HG03025 (cell line): ENCODE measurements around the gene BPIFB3.

Experiments used
- ATAC-seq: cut with Tn5 transposase; IDR thresholded peaks from one replicate; pipeline ENCODE4 v1.9.1; 2021; ENCODE audit warnings: mild to moderate bottlenecking, moderate library complexity; ENCODE audit not compliant: unreplicated experiment, low FRiP score

BPIFB3 gene

DNA sequence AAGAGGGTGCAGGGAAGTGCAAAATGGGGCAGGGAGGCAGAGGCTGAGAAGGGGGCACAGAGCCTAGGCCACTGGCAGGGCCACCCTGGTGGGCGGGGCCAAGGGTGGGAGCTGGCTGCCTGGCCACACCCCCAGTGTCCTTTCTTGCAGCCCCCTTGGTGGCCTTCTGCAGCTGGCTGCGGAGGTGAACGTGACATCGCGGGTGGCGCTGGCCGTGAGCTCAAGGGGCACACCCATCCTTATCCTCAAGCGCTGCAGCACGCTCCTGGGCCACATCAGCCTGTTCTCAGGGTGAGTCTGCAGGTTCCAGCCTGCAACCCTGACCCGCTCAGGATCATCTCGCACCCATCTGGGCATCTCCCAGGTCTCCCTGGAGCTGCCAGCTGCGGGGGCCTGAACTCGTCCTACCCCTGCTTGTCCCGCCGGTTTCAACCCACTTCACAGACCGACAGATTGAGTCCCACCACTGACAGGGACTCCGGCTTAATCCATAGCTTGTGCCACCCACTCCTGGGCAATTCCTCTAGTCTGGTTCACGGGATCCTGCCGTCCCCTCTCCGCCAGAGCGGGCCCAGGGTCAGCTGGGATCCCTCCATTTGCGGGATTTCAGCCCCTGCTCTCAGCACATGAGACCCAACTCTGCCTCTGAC, 6.2 kb downstream of the BPIFB3 start:
- ATAC-seq, result no peak

GRCh38 chr20:33061658-33062028, 7.9 kb downstream of the BPIFB3 start:
- ATAC-seq, result no peak

DNA sequence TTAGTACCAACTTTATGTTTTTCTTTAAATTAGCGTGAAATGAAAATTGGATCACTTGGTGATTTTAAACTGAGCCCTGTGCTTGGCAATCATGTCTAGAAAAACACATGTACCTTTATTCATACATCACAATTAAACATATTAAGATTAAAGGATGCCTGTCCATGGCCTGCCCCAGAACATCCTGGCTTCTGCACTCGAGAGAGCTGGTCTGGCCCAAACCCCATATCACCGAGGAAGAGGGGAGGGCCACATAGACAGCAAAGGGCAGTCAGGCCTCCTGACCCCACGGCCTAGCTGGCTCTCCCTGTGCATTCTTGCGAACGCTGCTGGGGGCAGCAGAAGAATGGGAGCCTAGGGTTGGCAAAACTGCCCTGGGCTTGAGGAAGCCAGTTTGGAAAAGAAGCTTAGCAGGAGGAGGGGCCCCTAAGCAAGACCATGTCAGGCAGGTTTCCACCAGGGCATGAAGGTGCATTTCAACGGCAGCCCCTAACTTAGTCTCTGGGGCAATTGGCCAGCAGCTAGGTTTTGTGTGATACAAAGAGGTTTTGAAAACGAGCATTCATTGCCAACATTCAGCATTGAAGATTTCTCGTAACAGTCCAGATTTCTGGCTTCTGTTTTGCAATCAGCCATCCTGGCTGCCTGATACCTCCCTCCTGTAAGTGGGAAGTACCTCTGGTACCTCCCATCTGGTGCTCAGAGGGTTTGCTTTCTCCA, 8.6 kb downstream of the BPIFB3 start:
- no peak for ATAC-seq

DNA sequence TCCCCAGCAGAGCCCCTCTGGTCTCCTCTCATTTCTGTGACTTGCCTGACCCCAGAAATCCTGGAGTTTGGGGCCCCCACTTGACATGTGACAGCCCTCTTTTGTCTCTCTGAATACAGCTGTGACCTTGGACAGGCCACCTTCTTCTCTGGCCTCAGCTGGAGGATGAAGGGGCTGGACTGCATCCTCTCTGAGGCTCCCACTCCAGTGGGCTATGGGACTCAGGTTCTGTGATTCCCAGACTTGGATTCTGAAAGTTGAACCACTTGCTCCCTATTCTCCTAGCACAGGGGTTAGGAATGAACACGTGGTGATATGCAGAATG, 9.1 kb downstream of the BPIFB3 start:
- no peak for ATAC-seq

- no peak for ATAC-seq
Observed at GRCh38 chr20:33063271-33063670, 9.6 kb downstream of the BPIFB3 start.

GRCh38 chr20:33064572-33065287, 11.0 kb downstream of the BPIFB3 start:
- no peak for ATAC-seq

- no peak for ATAC-seq
Observed at GRCh38 chr20:33065785-33066184, 12.1 kb downstream of the BPIFB3 start.

GRCh38 chr20:33067806-33068205, 14.1 kb downstream of the BPIFB3 start:
- no peak for ATAC-seq

DNA sequence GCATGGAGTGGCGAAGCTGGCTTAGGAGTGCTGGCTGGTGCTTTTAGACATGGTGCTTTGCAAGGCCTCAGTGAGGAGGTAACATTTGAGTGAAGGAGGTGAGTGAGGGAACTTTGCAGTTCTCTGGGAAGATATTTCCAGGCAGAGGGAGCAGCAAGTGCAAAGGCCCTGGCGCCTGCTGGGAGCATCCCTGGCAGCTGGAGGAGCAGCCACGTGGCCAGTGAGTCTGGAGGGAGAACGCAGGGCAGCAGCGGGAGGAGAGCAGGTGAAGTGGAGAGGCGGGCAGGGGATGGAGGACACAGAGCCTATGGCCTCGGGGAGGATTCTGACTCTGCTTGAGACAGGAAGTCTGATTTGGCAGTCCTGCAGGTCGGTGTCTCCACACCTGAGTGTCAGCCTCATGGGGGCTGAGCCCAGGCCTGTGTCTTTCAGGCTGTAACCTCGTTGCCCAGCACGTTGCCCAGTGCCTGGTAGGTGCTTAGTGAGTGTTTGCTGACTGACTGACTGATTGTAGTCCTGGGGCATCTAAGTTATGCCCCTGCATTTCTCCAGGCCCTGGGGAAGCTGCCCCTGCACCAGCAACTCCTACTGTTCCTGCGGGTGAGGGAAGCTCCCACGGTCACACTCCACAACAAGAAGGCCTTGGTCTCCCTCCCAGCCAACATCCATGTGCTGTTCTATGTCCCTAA, 14.7 kb downstream of the BPIFB3 start:
- no peak for ATAC-seq

DNA sequence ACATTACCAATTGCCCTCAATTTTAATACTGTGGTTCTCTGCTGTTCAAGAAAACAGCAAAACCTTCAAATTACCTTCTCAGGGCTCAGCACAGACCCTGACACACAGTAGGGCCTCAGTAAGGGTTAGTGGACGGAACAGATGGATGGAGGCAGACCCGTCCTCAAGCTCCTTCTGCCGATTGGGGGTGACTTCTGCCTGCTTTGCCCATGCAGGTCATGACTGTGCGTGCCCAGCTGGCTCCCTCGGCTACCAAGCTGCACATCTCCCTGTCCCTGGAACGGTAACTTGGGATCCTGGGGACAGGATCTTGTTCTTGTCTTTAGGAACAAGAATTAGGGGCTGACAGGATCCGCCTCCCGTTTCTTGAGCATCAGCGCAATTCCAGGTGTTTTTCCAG, 16.0 kb downstream of the BPIFB3 start:
- no peak for ATAC-seq

- ATAC-seq, result no peak
Observed at GRCh38 chr20:33070111-33071053, 16.7 kb downstream of the BPIFB3 start.

- ATAC-seq, result no peak
Observed at GRCh38 chr20:33071198-33071597, 17.5 kb downstream of the BPIFB3 start.

DNA sequence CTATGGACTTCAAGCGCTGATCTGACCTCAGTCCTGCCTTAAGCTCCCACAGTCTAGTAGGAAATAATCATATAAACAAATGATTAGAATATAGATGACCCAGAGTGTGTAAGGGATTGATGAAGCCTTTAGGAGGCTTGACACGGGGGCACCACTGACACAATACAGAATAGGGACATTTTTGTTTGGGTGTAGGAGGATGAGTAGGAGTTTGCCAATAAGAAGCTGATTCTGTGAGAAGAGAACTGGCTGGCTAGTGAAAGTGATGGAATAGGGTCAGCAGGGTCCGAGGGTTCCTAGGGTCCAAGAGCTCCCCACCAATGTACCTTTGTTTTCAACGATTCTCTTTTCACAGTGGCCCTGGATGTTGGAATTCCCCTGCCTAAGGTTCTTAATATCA, 18.7 kb downstream of the BPIFB3 start:
- ATAC-seq, result no peak

DNA sequence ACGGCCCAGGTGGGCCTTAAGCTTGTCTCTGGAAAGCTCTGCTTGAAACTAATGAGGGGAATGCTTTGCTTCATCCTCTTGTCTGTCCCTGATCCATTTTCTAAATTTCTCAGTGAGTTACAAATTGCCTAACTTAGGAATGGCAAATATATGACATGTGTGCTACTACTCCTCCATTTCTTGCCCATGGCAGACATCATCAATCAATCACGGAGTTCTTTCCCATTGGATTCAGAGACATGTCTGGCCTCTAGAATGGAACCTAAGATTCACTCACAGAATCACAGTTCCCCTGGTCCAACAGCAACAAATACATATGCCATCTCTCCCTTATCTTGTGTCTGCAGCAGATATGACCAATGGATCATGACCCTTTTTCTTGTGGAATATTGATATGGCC, 19.1 kb downstream of the BPIFB3 start:
- no peak for ATAC-seq

- no peak for ATAC-seq
Observed at GRCh38 chr20:33074675-33075074, 21.0 kb downstream of the BPIFB3 start.

DNA sequence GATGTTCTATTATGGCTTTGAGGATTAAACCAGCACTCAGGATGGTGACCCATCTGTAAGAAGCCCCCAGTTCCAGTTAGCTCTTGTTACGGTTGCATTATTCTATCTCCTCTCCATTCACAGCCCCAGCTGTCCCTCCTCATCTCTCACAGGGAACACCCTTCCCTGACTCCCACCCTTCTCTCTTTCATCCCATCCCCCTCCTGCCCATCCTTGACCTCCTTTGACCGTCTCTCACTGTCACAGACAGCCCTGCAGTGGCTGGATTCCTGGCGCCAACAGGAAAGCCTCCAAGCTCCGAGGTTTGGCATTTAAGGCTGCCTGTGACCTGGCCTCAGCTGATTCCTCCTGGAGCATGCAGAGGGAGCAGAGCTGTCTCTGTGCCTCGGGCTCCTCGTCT, 21.6 kb downstream of the BPIFB3 start:
- ATAC-seq, result no peak

DNA sequence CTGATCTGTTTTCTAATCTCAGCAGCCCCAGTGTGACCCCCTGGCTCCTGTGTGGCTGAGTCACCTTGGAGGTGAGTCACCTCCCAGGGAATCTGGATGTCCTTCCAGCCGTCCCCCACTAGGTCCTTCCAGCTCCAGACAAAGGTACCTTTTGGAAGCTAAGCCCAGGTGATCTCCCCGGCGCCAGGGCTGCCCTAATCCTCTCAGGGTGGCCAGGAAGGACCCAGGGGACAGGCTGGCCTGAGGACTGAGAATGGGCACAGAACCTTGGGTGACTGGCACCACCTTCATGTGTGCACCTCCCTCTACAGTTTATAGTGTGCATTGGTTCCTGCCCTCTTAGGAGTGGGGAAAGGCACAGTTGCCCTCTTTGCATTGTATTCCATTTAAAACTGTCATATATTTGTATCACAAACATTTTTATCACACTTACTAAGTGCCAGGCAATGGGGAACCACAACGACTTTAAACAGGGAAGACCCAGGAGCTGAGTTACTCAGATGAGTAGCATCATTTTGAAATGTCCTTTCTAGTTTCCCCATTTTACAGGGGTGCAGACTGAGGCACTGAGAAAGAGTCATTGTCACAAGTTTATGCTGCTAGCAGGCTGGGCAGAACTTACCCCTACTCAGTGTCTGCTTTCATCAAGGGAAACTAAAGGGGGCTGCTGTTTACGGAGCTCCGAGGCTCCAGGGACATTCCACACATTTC, 23.1 kb downstream of the BPIFB3 start:
- no peak for ATAC-seq

- ATAC-seq, result no peak
Observed at GRCh38 chr20:33079259-33079658, 25.6 kb downstream of the BPIFB3 start, which contains the start of gene BPIFB4. Gene BPIFB4, plus strand, starts transcription at chr20:33079643. Its CDS starts 1,884 bp downstream, at chr20:33081527.

- ATAC-seq, result no peak
Observed at GRCh38 chr20:33081411-33082154, 27.9 kb downstream of the BPIFB3 start.
